HFFc6 (cell line): ENCODE data around the gene PDGFB. TPM values are rescaled to one million over a fixed set of nuclear protein-coding genes. Genes with fewer than 3 reads are reported as not detected.

Source experiments
- DNase-seq: peaks from one replicate; pipeline ENCODE4 v3.0.0-alpha.2; 2018
- H3K27ac Mint-ChIP-seq: 2 replicates; pipeline ENCODE4 v1.8.0; 2020; ENCODE audit warnings: mild to moderate bottlenecking, mixed read lengths
- H3K27me3 Mint-ChIP-seq: 2 replicates; pipeline ENCODE4 v1.8.0; 2021; ENCODE audit warnings: mild to moderate bottlenecking, moderate library complexity, mixed read lengths; ENCODE audit not compliant: insufficient read depth
- H3K36me3 Mint-ChIP-seq: 2 replicates; pipeline ENCODE4 v1.8.0; 2021; ENCODE audit warnings: low read depth, mixed read lengths
- H3K4me1 Mint-ChIP-seq: 2 replicates; pipeline ENCODE4 v1.8.0; 2020; ENCODE audit warnings: low read depth, mixed read lengths
- H3K4me3 Mint-ChIP-seq: 2 replicates; pipeline ENCODE4 v1.8.0; 2020; ENCODE audit warnings: mild to moderate bottlenecking, moderate library complexity, mixed read lengths
- H3K9me3 Mint-ChIP-seq: 2 replicates; pipeline ENCODE4 v1.8.0; 2020; ENCODE audit warnings: mild to moderate bottlenecking, mixed read lengths
- CTCF ChIP-seq: fragments of 200-600 bp; sonication (generic); IDR thresholded peaks from 2 replicates; pipeline ENCODE4 v1.5.0; 2021; ENCODE audit warnings: antibody characterized with exemption, mild to moderate bottlenecking
- total RNA-seq, 6 experiments: library from RNA; stranded (reverse); fragmentation: NEBNext Ultra II Directional; extraction: Animal tissue kit (Norgen Biotek cat#: 25700); gene quantifications; 2 replicates in 1 of 6; 3 replicates in 5 of 6; pipeline ENCODE4 v1.2.3, GENCODE V29; 2021

Gene PDGFB
- total RNA-seq, 6 experiments from 2014 or later = not detected

- Mint-ChIP-seq H3K36me3 (no peaks in the 10 kb centered on the region; the same call in 1 of the 2 replicates), H3K4me3 (no peak overlapping the region), H3K4me1 (peaks cover 20% of the 10 kb centered on the region), H3K27me3 (peaks cover 2% of the 10 kb centered on the region; the same call in 1 of the 2 replicates), H3K9me3 (peaks cover 9% of the 10 kb centered on the region), H3K27ac (no peak overlapping the region)
- no peak for DNase-seq
- no peak for TF ChIP-seq CTCF
These were observed 62.2 kb downstream of the PDGFB start for GRCh38 chr22:39182478-39183030.

- peaks cover 26% of the 10 kb centered on the region for H3K4me1 Mint-ChIP-seq
- peaks cover 9% of the 10 kb centered on the region for H3K9me3 Mint-ChIP-seq
- no peaks in the 10 kb centered on the region; the same call in 1 of the 2 replicates for H3K36me3 Mint-ChIP-seq
- no peak for TF ChIP-seq CTCF
- peaks cover 2% of the 10 kb centered on the region; the same call in 1 of the 2 replicates for H3K27me3 Mint-ChIP-seq
- H3K27ac Mint-ChIP-seq = no peak overlapping the region
- no peak overlapping the region for H3K4me3 Mint-ChIP-seq
- DNase-seq = no peak
These were observed 63.0 kb downstream of the PDGFB start for GRCh38 chr22:39181778-39182177.

GRCh38 chr22:39181356-39181755, 63.4 kb downstream of the PDGFB start:
- H3K9me3 Mint-ChIP-seq = peaks cover 9% of the 10 kb centered on the region
- TF ChIP-seq CTCF = no peak
- no peaks in the 10 kb centered on the region; the same call in 1 of the 2 replicates for H3K36me3 Mint-ChIP-seq
- H3K27me3 Mint-ChIP-seq = peaks cover 2% of the 10 kb centered on the region; the same call in 1 of the 2 replicates
- no peak overlapping the region for H3K4me3 Mint-ChIP-seq
- H3K27ac Mint-ChIP-seq = no peak overlapping the region
- DNase-seq = no peak
- H3K4me1 Mint-ChIP-seq = peaks cover 31% of the 10 kb centered on the region

- Mint-ChIP-seq H3K36me3 (no peaks in the 10 kb centered on the region; the same call in 1 of the 2 replicates), H3K4me3 (no peak overlapping the region), H3K4me1 (peaks cover 45% of the 10 kb centered on the region), H3K27ac (no peak overlapping the region), H3K9me3 (peaks cover 4% of the 10 kb centered on the region; the same call in 1 of the 2 replicates), H3K27me3 (peaks cover under 1% of the 10 kb centered on the region; the same call in 1 of the 2 replicates)
- no peak for DNase-seq
- no peak for TF ChIP-seq CTCF
These were observed 64.9 kb downstream of the PDGFB start for GRCh38 chr22:39179841-39180335.

- no peaks in the 10 kb centered on the region; the same call in 1 of the 2 replicates for H3K36me3 Mint-ChIP-seq
- DNase-seq = no peak
- H3K27me3 Mint-ChIP-seq = no peaks in the 10 kb centered on the region; the same call in 1 of the 2 replicates
- H3K9me3 Mint-ChIP-seq = peaks cover 4% of the 10 kb centered on the region; the same call in 1 of the 2 replicates
- H3K27ac Mint-ChIP-seq = 0 out of 2 replicates have a peak overlapping the region, but pooled peaks have one; percentile 12
- H3K4me1 Mint-ChIP-seq = peaks cover 50% of the 10 kb centered on the region
- H3K4me3 Mint-ChIP-seq = no peak overlapping the region
- no peak for TF ChIP-seq CTCF
These were observed 65.4 kb downstream of the PDGFB start for GRCh38 chr22:39179401-39179827.
